Activated B cell treated with CpG ODN at 0.5 μM for 24 hours (primary cell): ENCODE results near the gene WDR64. TPM values are rescaled to one million over a fixed set of nuclear protein-coding genes. Genes with fewer than 3 reads are reported as not detected.

ENCODE experiments used
- ATAC-seq: fragments of 200-7000 bp; cut with Tn5 transposase; one replicate; pipeline ENCODE4 v1.10.0; 2021; ENCODE audit warnings: low read depth, mild to moderate bottlenecking, moderate library complexity
- CTCF ChIA-PET: fragments of 350-600 bp; sonication (Branson Sonifier 250); formaldehyde crosslinking; loops from one replicate; lab custom pipeline; 2021; ENCODE audit warnings: antibody characterized with exemption; lab: Charles Lee
- POLR2A ChIA-PET: fragments of 350-600 bp; sonication (Branson Sonifier 250); formaldehyde crosslinking; loops from one replicate; lab custom pipeline; 2021; ENCODE audit warnings: antibody characterized with exemption; lab: Charles Lee
- DNase-seq: peaks from one replicate; pipeline ENCODE4 v3.0.0; 2022
- H3K27ac Mint-ChIP-seq: one replicate; pipeline ENCODE4 v1.8.0; 2020; ENCODE audit warnings: mixed read lengths
- H3K27me3 Mint-ChIP-seq: one replicate; pipeline ENCODE4 v1.8.0; 2021; ENCODE audit warnings: mixed read lengths
- H3K36me3 Mint-ChIP-seq: one replicate; pipeline ENCODE4 v1.8.0; 2021; ENCODE audit warnings: low read depth, mixed read lengths
- H3K4me1 Mint-ChIP-seq: one replicate; pipeline ENCODE4 v1.8.0; 2021; ENCODE audit warnings: mixed read lengths
- H3K4me3 Mint-ChIP-seq: one replicate; pipeline ENCODE4 v1.8.0; 2020; ENCODE audit warnings: mild to moderate bottlenecking, mixed read lengths
- H3K9me3 Mint-ChIP-seq: one replicate; pipeline ENCODE4 v1.8.0; 2020; ENCODE audit warnings: mixed read lengths
- intact Hi-C: fragments of 100-400 bp; cut with micrococcal nuclease; formaldehyde crosslinking; loops from one replicate; pipeline ENCODE4 v1.15.1; 2024
- total RNA-seq: library from RNA; stranded (reverse); gene quantifications from 2 replicates; pipeline ENCODE4 v1.2.3, GENCODE V29; 2022
- TF ChIP-seq, protein P1 (sequence below): fragments of 200-600 bp; IDR thresholded peaks from one replicate; pipeline ENCODE4 v1.8.0; 2022; ENCODE audit warnings: antibody characterized with exemption, mild to moderate bottlenecking

The WDR64 gene
- total RNA-seq, 1 donor from 2014 or later = 0.58 TPM

DNA sequence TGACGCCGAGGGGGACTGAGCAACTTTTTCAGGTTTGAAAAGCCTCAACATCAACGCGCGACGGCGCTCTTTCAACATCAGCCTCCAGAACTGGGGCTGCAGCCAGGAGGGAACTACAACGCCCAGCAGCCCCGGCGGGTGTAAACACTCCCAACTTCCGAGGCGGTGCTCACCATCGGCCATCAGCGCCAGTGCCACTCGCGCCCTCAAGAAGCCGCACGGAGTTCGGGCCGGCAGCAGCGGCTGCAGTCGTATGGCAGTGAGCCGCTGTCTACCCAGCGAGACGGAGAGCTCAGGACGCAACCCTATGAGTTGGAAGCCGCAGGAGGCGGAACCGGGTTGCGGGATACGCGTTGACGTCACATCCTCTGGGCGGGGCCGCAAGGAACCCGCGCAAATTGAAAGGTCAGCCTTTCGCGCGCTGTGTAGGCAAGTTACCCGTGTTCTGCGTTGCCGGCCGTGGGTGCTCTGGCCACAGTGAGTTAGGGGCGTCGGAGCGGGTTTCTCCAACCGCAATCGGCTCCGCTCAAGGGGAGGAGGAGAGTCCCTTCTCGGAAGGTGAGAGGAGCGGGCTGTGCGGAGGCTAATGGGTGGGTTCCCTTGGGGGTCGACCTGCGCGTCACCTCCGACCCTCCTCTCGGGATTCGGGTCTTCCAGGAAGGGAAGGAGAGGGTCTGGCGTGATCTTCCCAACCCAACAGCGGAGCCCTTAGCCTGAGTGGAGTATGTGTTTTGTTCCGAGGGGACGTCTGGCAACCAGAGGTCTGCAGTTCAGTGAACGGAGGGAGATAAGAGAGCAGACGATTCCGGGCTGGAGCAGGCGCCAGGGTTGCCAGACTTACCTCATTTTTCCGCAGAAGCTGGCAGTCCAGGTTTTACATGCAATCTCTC is 196.0 kb downstream of the WDR64 start, which contains the start of gene EXO1:
TSS of gene EXO1 (plus strand) at position 409 of the 890 bp plus-strand sequence. CDS start 2,222 bp downstream, outside the sequence.
- Mint-ChIP-seq H3K4me1 (peaks cover 15% of the 10 kb centered on the region), H3K36me3 (peaks cover 2% of the 10 kb centered on the region), H3K4me3 (peak within 1 kb of the TSS; percentile 100), H3K27ac (peak within 1 kb of the TSS; percentile 99), H3K9me3 (no peaks in the 10 kb centered on the region), H3K27me3 (no peaks in the 10 kb centered on the region)
- POLR2A ChIA-PET = interaction anchor here (0.6 to 1.9 kb wide), 4 partner anchors 208 to 1626 kb away, joined by 3 to 8 read pairs (median 5); partner anchors contain the start of genes CHML, FH and OPN3
- CTCF ChIA-PET = interaction anchor here (0.7 to 1.7 kb wide), 4 partner anchors 148 to 237 kb away, joined by 3 to 7 read pairs (median 4); partner anchors contain the start of gene MAP1LC3C
- DNase-seq = peak; percentile 91
- TF ChIP-seq, protein P1, sequence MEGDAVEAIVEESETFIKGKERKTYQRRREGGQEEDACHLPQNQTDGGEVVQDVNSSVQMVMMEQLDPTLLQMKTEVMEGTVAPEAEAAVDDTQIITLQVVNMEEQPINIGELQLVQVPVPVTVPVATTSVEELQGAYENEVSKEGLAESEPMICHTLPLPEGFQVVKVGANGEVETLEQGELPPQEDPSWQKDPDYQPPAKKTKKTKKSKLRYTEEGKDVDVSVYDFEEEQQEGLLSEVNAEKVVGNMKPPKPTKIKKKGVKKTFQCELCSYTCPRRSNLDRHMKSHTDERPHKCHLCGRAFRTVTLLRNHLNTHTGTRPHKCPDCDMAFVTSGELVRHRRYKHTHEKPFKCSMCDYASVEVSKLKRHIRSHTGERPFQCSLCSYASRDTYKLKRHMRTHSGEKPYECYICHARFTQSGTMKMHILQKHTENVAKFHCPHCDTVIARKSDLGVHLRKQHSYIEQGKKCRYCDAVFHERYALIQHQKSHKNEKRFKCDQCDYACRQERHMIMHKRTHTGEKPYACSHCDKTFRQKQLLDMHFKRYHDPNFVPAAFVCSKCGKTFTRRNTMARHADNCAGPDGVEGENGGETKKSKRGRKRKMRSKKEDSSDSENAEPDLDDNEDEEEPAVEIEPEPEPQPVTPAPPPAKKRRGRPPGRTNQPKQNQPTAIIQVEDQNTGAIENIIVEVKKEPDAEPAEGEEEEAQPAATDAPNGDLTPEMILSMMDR = no peak
- intact Hi-C loops = loop anchor here (1.0 to 2.0 kb wide), 8 partner anchors 49 to 1407 kb away; partner anchors contain the start of genes CEP170, CHML, FH and OPN3
- peak; percentile 98 for ATAC-seq

DNA sequence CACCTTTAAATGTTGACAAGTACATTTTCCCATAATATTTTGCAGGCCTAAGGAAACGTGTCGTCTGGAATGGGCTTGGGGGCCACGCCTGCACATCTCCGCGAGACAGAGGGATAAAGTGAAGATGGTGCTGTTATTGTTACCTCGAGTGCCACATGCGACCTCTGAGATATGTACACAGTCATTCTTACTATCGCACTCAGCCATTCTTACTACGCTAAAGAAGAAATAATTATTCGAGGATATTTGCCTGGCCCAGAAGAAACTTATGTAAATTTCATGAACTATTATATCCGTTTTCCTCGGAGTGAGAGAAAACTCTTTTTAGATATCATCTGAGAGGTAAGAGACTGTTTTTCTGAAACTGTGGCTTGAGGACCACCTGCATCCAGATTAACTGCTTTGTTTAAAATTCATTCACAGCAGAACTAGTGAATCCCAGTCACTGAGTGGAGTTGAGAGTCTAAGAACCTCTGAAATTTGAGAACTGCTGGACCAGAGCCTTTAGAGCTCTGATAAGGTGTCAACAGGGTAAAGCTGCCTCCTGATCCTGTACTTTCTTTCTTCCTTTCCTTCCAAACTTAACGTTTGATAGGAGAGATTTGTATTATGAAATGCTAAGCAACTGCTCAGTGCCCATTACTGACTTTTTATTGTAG is 196.7 kb downstream of the WDR64 start:
- Mint-ChIP-seq H3K4me1 (peaks cover 15% of the 10 kb centered on the region), H3K27me3 (no peaks in the 10 kb centered on the region)
- CTCF ChIA-PET = no interaction called here

DNA sequence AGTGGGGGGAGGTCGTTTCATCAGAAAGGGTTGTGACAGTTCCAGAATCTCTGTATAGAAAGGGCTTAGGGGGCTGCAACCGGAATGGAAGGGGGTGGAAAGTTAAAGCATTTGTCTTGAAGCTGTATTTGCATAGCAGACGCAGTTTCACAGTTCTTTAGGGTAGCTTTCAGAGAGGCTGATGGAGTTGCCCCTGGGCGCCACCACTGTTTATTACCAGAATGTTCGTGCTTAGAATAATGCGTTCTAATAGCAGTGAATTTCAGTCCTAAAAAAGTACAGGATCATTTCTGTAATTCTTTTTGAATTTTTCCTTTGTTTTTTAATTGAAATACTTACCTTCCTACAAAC is 197.2 kb downstream of the WDR64 start:
- no peak overlapping the region for H3K27ac Mint-ChIP-seq
- intact Hi-C loops = no loop called here
- no peaks in the 10 kb centered on the region for H3K9me3 Mint-ChIP-seq
- TF ChIP-seq, protein P1 = no peak
- H3K4me1 Mint-ChIP-seq = peaks cover 15% of the 10 kb centered on the region
- ChIA-PET POLR2A (no interaction called here), CTCF (no interaction called here)
- H3K27me3 Mint-ChIP-seq = no peaks in the 10 kb centered on the region
- H3K36me3 Mint-ChIP-seq = peaks cover 2% of the 10 kb centered on the region
- H3K4me3 Mint-ChIP-seq = peak overlapping the region; percentile 100
- DNase-seq (no peak), ATAC-seq (no peak)

More for the DNA sequence above, 196.7 kb downstream of the WDR64 start:
- peak overlapping the region; percentile 100 for H3K4me3 Mint-ChIP-seq
- ATAC-seq = no peak
- TF ChIP-seq, protein P1 = no peak
- POLR2A ChIA-PET = no interaction called here
- H3K27ac Mint-ChIP-seq = peak overlapping the region; percentile 99
- H3K9me3 Mint-ChIP-seq = no peaks in the 10 kb centered on the region
- intact Hi-C loops = no loop called here
- peaks cover 2% of the 10 kb centered on the region for H3K36me3 Mint-ChIP-seq
- DNase-seq = no peak

Other genes with a start within 250 kb of the WDR64 start
- gene FH, start 132.5 kb upstream of the WDR64 start, total RNA-seq = 56.0 and 58.3 TPM in 2 replicates
- gene KMO, start 119.9 kb upstream of the WDR64 start, total RNA-seq = 44.8 and 53.6 TPM in 2 replicates
- gene CHML, start 11.9 kb upstream of the WDR64 start, total RNA-seq = 28.3 and 35.2 TPM in 2 replicates
- gene OPN3, start 11.9 kb upstream of the WDR64 start, total RNA-seq = 31.5 and 32.1 TPM in 2 replicates
- 2.3 TPM in 2 replicates for gene EXO1, start 195.9 kb downstream of the WDR64 start, total RNA-seq